Stomach (tissue), 4 donors: Measurements from ENCODE around the gene LHX4.

ENCODE experiments used
- POLR2A ChIP-seq, 4 donors: fragments of 450-650 bp; IDR thresholded peaks; one replicate each; pipeline ENCODE4 v1.6.1; 2016; ENCODE audit warnings: antibody characterized with exemption in 4 of 4, control low read depth in 2 of 4, mild to moderate bottlenecking in 1 of 4, moderate library complexity in 1 of 4
- TF ChIP-seq, protein P1 (sequence below), 7 experiments: fragments of 450-650 bp in 4 of 7; fragments of 200-600 bp in 3 of 7; sonication (generic) in 3 of 7; IDR thresholded peaks; one replicate each; pipeline ENCODE4 v1.5.1; 2016 to 2019; ENCODE audit warnings: antibody characterized with exemption in 7 of 7, control low read depth in 2 of 7, mild to moderate bottlenecking in 1 of 7

DNA sequence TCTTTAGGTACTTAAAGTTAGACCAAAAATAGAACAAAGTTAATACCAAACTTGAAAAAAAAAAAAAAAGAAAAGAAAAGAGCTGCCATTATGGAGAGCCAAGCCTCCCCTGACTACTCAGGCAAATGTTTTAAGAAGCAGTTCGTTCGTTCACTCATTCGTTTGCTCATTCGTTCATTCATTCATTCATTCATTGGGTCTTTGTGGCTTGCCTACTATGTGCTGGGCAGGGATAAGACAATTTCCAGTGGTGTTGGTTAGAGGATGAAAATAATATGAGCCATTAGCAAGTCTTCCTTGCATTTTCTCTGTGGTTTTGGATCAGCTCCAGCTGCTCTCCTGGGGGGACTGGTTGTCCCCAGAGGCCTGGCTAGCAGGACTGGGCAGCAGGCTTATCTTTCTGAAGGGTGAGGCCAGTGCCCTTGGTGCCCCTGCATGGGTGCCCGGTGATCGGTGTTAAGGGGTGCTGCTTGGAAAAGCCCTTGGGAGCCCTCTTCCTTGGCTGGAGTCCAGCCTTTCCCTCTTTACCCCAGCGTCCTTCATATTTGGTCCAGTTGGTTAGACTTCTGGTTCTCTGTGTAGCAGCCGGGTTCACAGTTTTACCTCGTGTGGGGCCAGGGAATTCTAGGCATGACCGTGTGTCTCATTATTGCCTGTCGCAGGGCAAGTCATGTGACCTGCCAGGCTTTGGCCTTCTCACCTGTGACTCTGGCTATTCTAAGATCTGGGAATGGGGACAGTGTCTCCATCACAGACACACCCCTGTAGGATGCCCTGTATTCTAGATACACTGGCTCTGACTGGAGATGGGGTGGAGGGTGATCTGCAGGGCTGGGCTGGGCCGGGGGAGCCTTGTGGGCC lies 32.8 kb downstream of the LHX4 start:
- TF ChIP-seq, protein P1, sequence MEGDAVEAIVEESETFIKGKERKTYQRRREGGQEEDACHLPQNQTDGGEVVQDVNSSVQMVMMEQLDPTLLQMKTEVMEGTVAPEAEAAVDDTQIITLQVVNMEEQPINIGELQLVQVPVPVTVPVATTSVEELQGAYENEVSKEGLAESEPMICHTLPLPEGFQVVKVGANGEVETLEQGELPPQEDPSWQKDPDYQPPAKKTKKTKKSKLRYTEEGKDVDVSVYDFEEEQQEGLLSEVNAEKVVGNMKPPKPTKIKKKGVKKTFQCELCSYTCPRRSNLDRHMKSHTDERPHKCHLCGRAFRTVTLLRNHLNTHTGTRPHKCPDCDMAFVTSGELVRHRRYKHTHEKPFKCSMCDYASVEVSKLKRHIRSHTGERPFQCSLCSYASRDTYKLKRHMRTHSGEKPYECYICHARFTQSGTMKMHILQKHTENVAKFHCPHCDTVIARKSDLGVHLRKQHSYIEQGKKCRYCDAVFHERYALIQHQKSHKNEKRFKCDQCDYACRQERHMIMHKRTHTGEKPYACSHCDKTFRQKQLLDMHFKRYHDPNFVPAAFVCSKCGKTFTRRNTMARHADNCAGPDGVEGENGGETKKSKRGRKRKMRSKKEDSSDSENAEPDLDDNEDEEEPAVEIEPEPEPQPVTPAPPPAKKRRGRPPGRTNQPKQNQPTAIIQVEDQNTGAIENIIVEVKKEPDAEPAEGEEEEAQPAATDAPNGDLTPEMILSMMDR (IDR thresholded peaks at IDR 0.05), result no peak
- no peak for TF ChIP-seq POLR2A (IDR thresholded peaks at IDR 0.05)
